ENCODE data around the gene ZDHHC21.

GRCh38 chr9:14645648-14646047 lies 47.6 kb downstream of the ZDHHC21 start:
- TF ChIP-seq EZH2 (IDR thresholded peaks at IDR 0.05; ENCODE audit: insufficient read depth, poor library complexity, severe bottlenecking) (no peak), EZH2phosphoT487 (IDR thresholded peaks at IDR 0.05; ENCODE audit: insufficient read depth, low read depth) (no peak)
